Measurements from ENCODE around the gene DAZAP1. TPM values are rescaled to one million over a fixed set of nuclear protein-coding genes. Genes with fewer than 3 reads are reported as not detected.

DAZAP1 gene
- total RNA-seq, 1 experiment from 2014 or later = 177 TPM

- Histone ChIP-seq H3K4me1 (ENCODE audit: insufficient read depth, low read length) (no peaks in the 10 kb centered on the region), H3F3A (ENCODE audit: low read length, unreplicated experiment) (no peaks in the 10 kb centered on the region), H3K36me3 (ENCODE audit: low read depth, low read length) (peaks cover 5% of the 10 kb centered on the region; the same call in 1 of the 2 replicates), H3K4me3 (ENCODE audit: low read length) (no peak overlapping the region), H4K20me1 (ENCODE audit: low read length) (no peaks in the 10 kb centered on the region), H3K9me2 (replicated peaks; ENCODE audit: low read length) (no peaks in the 10 kb centered on the region), H2AFZ (ENCODE audit: low read length) (no peak overlapping the region), H3K4me2 (ENCODE audit: low read length) (no peak overlapping the region), H3K79me2 (ENCODE audit: low read length) (peaks cover 3% of the 10 kb centered on the region; the same call in 1 of the 2 replicates), H3K9me3 (ENCODE audit: low read length) (no peaks in the 10 kb centered on the region), H3K9ac (ENCODE audit: low read length) (no peak overlapping the region), H3K27me3 (ENCODE audit: low read length) (no peaks in the 10 kb centered on the region), H3K27ac (ENCODE audit: low read length) (no peak overlapping the region)
- CTCF ChIA-PET = no interaction called here
- no peak for DNase-seq
- ATAC-seq = no peak
- intact Hi-C loops (cut with micrococcal nuclease) = no loop called here
- POLR2A ChIA-PET (ENCODE audit: unreplicated experiment) = no interaction called here
- no TSS peak for BruUV-seq (replicated peaks)
- TF ChIP-seq CTCF (conservative IDR thresholded peaks at IDR 0.05; ENCODE audit: low read depth, low read length) = no peak
- no peak for TF ChIP-seq EZH2 (IDR thresholded peaks at IDR 0.05; ENCODE audit: low read length, unreplicated experiment)
- TF ChIP-seq EZH2phosphoT487 (IDR thresholded peaks at IDR 0.05; ENCODE audit: borderline replicate concordance, low read length) = no peak
These were observed 16.4 kb upstream of the DAZAP1 start for GRCh38 chr19:1390890-1391423.

- no peaks in the 10 kb centered on the region for H3K9me2 ChIP-seq (replicated peaks; ENCODE audit: low read length)
- no TSS peak for BruUV-seq (replicated peaks)
- no peak overlapping the region for H2AFZ ChIP-seq (ENCODE audit: low read length)
- no peaks in the 10 kb centered on the region for H3F3A ChIP-seq (ENCODE audit: low read length, unreplicated experiment)
- ChIA-PET POLR2A (ENCODE audit: unreplicated experiment) (no interaction called here), CTCF (no interaction called here)
- no peaks in the 10 kb centered on the region for H3K4me1 ChIP-seq (ENCODE audit: insufficient read depth, low read length)
- H3K4me3 ChIP-seq (ENCODE audit: low read length) = no peak overlapping the region
- no peak for DNase-seq
- no peak for TF ChIP-seq EZH2phosphoT487 (IDR thresholded peaks at IDR 0.05; ENCODE audit: borderline replicate concordance, low read length)
- TF ChIP-seq EZH2 (IDR thresholded peaks at IDR 0.05; ENCODE audit: low read length, unreplicated experiment) = no peak
- no peak for TF ChIP-seq CTCF (conservative IDR thresholded peaks at IDR 0.05; ENCODE audit: low read depth, low read length)
- H3K79me2 ChIP-seq (ENCODE audit: low read length) = no peaks in the 10 kb centered on the region
- H3K9me3 ChIP-seq (ENCODE audit: low read length) = no peaks in the 10 kb centered on the region
- no peak for ATAC-seq
- no peak overlapping the region for H3K9ac ChIP-seq (ENCODE audit: low read length)
- peaks cover 5% of the 10 kb centered on the region; the same call in 1 of the 2 replicates for H3K36me3 ChIP-seq (ENCODE audit: low read depth, low read length)
- intact Hi-C loops (cut with micrococcal nuclease) = no loop called here
- no peaks in the 10 kb centered on the region for H3K27me3 ChIP-seq (ENCODE audit: low read length)
- H4K20me1 ChIP-seq (ENCODE audit: low read length) = no peaks in the 10 kb centered on the region
- no peak overlapping the region for H3K27ac ChIP-seq (ENCODE audit: low read length)
- no peak overlapping the region for H3K4me2 ChIP-seq (ENCODE audit: low read length)
These were observed 15.0 kb upstream of the DAZAP1 start for GRCh38 chr19:1392407-1392806.

GRCh38 chr19:1392939-1393530, 14.4 kb upstream of the DAZAP1 start:
- BruUV-seq (replicated peaks) = no TSS peak
- Histone ChIP-seq H3K27me3 (ENCODE audit: low read length) (no peaks in the 10 kb centered on the region), H3F3A (ENCODE audit: low read length, unreplicated experiment) (no peaks in the 10 kb centered on the region), H3K4me2 (ENCODE audit: low read length) (no peak overlapping the region), H3K4me1 (ENCODE audit: insufficient read depth, low read length) (no peaks in the 10 kb centered on the region), H2AFZ (ENCODE audit: low read length) (no peak overlapping the region), H3K4me3 (ENCODE audit: low read length) (no peak overlapping the region), H3K27ac (ENCODE audit: low read length) (no peak overlapping the region), H3K36me3 (ENCODE audit: low read depth, low read length) (peaks cover 5% of the 10 kb centered on the region; the same call in 1 of the 2 replicates), H3K79me2 (ENCODE audit: low read length) (no peaks in the 10 kb centered on the region), H3K9me3 (ENCODE audit: low read length) (no peaks in the 10 kb centered on the region), H3K9me2 (replicated peaks; ENCODE audit: low read length) (no peaks in the 10 kb centered on the region), H3K9ac (ENCODE audit: low read length) (no peak overlapping the region), H4K20me1 (ENCODE audit: low read length) (no peaks in the 10 kb centered on the region)
- ATAC-seq = no peak
- intact Hi-C loops (cut with micrococcal nuclease) = no loop called here
- TF ChIP-seq CTCF (conservative IDR thresholded peaks at IDR 0.05; ENCODE audit: low read depth, low read length) = no peak
- no peak for TF ChIP-seq EZH2phosphoT487 (IDR thresholded peaks at IDR 0.05; ENCODE audit: borderline replicate concordance, low read length)
- TF ChIP-seq EZH2 (IDR thresholded peaks at IDR 0.05; ENCODE audit: low read length, unreplicated experiment) = no peak
- POLR2A ChIA-PET (ENCODE audit: unreplicated experiment) = no interaction called here
- CTCF ChIA-PET = no interaction called here
- no peak for DNase-seq
